Mesodermal cell (in vitro differentiated cells): ENCODE data around the gene TMEM259.
A peak's percentile ranks its signal among the peaks of the same experiment; 100 is the strongest.

Source experiments
- H3K27ac ChIP-seq: 2 replicates; pipeline ENCODE4 v1.7.0; 2013; ENCODE audit warnings: mild to moderate bottlenecking, low read depth, low read length, moderate library complexity; ENCODE audit not compliant: severe bottlenecking
- H3K36me3 ChIP-seq: 2 replicates; pipeline ENCODE4 v1.7.1; 2013; ENCODE audit warnings: mild to moderate bottlenecking, low read length, moderate library complexity; ENCODE audit not compliant: control insufficient read depth, insufficient read depth
- H3K4me1 ChIP-seq: one replicate; pipeline ENCODE4 v1.7.1; 2013; ENCODE audit warnings: mild to moderate bottlenecking, low read length; ENCODE audit not compliant: insufficient read depth, control insufficient read depth, poor library complexity, severe bottlenecking
- H3K4me3 ChIP-seq: 2 replicates; pipeline ENCODE4 v1.7.0; 2013; ENCODE audit warnings: low read length, control low read depth, mild to moderate bottlenecking; ENCODE audit not compliant: insufficient read depth, poor library complexity, severe bottlenecking; ENCODE audit errors: extremely low read depth
- H3K9me3 ChIP-seq: 2 replicates; pipeline ENCODE4 v1.7.1; 2013; ENCODE audit warnings: mild to moderate bottlenecking, low read length, moderate library complexity; ENCODE audit not compliant: control insufficient read depth
- WGBS, 2 experiments: methylation state at CpG; one replicate each; pipeline ENCODE4 v1.1.5; 2013; ENCODE audit warnings: missing lambda C conversion rate in 2 of 2; ENCODE audit not compliant: insufficient coverage in 2 of 2; 5-methylcytosine and 5-hydroxymethylcytosine counted together

The TMEM259 gene

DNA sequence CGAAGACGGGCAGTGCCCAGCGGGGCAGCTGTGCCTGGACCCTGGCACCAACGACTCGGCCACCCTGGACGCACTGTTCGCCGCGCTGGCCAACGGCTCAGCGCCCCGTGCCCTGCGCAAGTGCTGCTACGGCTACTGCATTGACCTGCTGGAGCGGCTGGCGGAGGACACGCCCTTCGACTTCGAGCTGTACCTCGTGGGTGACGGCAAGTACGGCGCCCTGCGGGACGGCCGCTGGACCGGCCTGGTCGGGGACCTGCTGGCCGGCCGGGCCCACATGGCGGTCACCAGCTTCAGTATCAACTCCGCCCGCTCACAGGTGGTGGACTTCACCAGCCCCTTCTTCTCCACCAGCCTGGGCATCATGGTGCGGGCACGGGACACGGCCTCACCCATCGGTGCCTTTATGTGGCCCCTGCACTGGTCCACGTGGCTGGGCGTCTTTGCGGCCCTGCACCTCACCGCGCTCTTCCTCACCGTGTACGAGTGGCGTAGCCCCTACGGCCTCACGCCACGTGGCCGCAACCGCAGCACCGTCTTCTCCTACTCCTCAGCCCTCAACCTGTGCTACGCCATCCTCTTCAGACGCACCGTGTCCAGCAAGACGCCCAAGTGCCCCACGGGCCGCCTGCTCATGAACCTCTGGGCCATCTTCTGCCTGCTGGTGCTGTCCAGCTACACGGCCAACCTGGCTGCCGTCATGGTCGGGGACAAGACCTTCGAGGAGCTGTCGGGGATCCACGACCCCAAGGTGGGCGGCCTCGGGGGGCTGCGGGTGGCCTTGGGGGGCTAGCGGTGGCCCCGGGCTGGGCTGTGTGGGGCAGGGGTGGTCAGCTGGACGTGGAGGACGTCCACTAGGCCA, 15.9 kb downstream of the TMEM259 start:
- H3K36me3 ChIP-seq, result peaks cover 6% of the 10 kb centered on the region
- no peaks in the 10 kb centered on the region for H3K9me3 ChIP-seq
- H3K4me1 ChIP-seq, result no peaks in the 10 kb centered on the region
- 93 to 94% methylated on average over 61 to 65 of the region's 70 CpGs for WGBS, 2 experiments
- no peak overlapping the region for H3K27ac ChIP-seq
- H3K4me3 ChIP-seq, result no peak overlapping the region

DNA sequence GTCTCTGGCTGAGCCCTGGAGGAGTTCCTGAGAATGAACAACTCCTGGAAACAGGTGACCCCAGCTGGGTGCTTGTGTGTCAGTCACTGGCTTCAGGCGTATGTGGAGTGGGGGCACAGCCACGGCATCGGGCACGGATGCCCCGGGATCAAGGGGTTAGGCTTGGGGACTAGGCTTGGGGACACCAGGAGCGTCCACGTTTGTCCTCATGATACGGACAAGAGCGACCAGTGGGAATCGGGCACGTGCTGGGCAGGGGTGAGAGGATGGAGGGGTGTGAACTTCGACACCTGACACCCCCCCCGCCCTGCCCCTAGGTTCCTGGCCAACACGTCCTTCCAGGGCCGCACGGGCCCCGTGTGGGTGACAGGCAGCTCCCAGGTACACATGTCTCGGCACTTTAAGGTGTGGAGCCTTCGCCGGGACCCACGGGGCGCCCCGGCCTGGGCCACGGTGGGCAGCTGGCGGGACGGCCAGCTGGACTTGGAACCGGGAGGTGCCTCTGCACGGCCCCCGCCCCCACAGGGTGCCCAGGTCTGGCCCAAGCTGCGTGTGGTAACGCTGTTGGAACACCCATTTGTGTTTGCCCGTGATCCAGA, 16.6 kb downstream of the TMEM259 start:
- no peak overlapping the region for H3K4me3 ChIP-seq
- H3K4me1 ChIP-seq, result no peaks in the 10 kb centered on the region
- no peaks in the 10 kb centered on the region for H3K36me3 ChIP-seq
- no peak overlapping the region for H3K27ac ChIP-seq
- WGBS, 2 experiments, result 86 to 88% methylated on average over 29 to 32 of the region's 32 CpGs
- no peaks in the 10 kb centered on the region for H3K9me3 ChIP-seq

DNA sequence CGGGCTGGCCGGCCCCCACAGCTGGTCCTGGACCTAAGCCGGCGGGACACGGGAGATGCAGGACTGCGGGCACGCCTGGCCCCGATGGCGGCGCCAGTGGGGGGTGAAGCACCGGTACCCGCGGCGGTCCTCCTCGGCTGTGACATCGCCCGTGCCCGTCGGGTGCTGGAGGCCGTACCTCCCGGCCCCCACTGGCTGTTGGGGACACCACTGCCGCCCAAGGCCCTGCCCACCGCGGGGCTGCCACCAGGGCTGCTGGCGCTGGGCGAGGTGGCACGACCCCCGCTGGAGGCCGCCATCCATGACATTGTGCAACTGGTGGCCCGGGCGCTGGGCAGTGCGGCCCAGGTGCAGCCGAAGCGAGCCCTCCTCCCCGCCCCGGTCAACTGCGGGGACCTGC, 17.6 kb downstream of the TMEM259 start:
- WGBS, 2 experiments, result 93 to 94% methylated on average over 33 to 37 of the region's 37 CpGs
- Histone ChIP-seq H3K27ac (no peak overlapping the region), H3K4me1 (no peaks in the 10 kb centered on the region), H3K36me3 (no peaks in the 10 kb centered on the region), H3K9me3 (no peaks in the 10 kb centered on the region), H3K4me3 (no peak overlapping the region)

DNA sequence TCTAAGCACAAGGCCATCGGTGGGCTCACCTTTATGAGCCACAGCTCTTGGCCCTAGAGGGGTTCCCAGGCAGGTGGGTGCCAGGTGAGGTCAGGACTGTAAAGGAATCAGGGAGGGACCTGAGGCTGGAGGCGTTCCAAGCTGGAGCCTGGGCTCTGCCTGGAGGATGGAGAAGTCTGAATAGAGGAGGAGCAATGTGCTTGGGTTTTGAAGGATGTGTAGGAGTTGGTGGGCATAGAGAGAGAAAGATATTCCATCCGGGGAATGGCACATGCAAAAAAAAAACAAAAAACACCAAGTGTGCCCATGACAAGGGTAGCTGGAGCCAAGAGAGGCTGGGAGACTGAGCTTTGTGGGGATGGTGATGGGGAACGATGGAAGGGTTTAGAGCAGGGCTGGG, 18.3 kb downstream of the TMEM259 start:
- Histone ChIP-seq H3K27ac (no peak overlapping the region), H3K4me3 (no peak overlapping the region), H3K36me3 (no peaks in the 10 kb centered on the region), H3K4me1 (no peaks in the 10 kb centered on the region), H3K9me3 (no peaks in the 10 kb centered on the region)
- 77 to 79% methylated on average over 3 to 4 of the region's 4 CpGs for WGBS, 2 experiments

DNA sequence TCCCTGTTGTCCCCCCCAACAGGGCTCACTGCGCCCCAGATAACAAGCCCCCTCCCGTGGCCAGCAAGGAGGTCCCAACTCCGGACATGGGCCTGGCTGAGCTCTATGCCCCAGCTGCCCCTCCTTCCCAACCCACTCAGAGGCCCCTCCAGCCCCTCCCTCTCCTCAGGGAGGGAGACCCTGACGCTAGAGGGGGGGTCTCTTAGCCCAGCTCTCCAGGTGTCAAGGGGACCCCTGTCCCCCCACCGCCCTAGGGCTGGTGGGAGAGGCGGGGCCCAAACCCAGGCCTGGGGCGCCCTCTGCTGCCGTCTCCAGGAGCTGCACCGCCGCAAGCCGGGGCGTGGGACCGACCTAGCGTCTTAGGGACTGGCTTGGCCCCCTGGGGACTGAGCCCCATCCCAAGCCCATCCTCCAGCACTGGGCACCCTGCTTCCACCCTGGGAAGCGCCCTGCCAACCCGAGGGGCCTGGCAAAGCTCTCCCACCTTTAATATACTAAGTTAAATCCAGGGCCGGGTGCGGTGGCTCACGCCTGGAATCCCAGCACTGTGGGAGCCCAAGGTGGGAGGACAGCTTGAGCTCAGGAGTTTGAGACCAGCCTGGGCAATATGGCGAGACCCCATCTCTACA, 19.3 kb downstream of the TMEM259 start:
- no peak overlapping the region for H3K4me3 ChIP-seq
- 1 to 5% methylated on average over 10 to 12 of the region's 20 CpGs for WGBS, 2 experiments

DNA sequence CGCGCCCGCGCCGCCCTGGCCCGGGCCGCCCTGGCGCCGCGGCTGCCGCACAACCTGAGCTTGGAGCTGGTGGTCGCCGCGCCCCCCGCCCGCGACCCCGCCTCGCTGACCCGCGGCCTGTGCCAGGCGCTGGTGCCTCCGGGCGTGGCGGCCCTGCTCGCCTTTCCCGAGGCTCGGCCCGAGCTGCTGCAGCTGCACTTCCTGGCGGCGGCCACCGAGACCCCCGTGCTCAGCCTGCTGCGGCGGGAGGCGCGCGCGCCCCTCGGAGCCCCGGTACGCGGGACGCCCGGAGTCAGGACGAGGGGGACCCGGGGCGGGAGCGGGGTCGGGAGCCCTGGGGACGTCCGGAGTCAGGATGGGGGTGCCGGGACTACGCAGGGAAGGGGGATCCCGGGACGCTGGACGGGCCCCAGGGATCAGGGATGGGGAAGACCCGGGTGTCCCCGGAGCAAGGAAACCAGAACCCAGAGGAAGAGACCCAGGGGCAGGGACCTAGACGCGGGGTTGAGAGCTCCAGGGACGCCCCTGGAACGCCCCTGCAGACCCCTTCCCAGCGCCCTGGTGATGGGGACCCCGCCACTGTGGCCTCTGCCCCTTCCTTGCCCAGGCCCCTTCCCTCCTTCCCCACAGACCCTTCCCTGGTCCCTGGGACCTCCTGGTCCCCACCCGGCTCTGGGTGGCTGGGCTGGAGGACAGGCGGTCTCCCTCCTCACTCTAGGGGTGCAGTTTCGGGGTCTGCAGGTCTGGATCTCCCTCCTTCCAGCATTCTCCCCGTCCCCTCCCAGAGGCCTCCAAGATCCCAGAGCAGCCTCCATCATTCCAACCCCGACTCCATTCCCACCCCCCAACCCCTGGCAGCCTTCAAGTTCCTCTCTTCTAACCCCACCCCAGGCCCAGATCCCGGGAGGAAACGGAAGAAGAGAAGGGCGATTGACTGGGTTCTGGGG, 20.1 kb downstream of the TMEM259 start:
- 5 to 11% methylated on average over 46 to 62 of the region's 73 CpGs for WGBS, 2 experiments
- no peaks in the 10 kb centered on the region for H3K36me3 ChIP-seq
- H3K27ac ChIP-seq, result no peak overlapping the region
- no peaks in the 10 kb centered on the region for H3K9me3 ChIP-seq
- H3K4me3 ChIP-seq, result peak overlapping the region; percentile 33
- no peaks in the 10 kb centered on the region for H3K4me1 ChIP-seq

More for the DNA sequence above, 19.3 kb downstream of the TMEM259 start:
- no peaks in the 10 kb centered on the region for H3K36me3 ChIP-seq
- H3K27ac ChIP-seq, result no peak overlapping the region
- H3K9me3 ChIP-seq, result no peaks in the 10 kb centered on the region
- no peaks in the 10 kb centered on the region for H3K4me1 ChIP-seq

DNA sequence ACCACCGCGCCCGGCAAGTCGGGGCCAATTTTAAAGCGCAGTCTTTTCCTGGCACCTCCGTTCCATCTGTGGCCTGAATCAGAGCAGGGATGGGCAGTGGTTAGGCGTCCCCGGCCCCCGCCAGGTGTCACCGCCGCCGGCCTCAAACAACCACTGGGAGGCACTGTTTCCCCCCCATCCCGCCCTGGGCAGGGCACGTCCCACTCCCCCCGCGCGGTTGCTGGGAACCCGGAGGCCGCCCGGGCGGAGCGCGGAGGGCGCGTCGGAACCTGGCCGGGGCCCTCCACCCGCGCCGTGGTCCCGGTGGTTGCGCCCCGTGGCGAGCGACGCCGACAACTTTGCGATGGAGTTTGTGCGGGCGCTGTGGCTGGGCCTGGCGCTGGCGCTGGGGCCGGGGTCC, 20.8 kb downstream of the TMEM259 start, which contains the start of gene GRIN3B:
Gene GRIN3B, plus strand, starts transcription at position 325 of the 400 bp plus-strand sequence. Its CDS starts 19 bp downstream, at position 344.
- Histone ChIP-seq H3K4me3 (peak within 1 kb of the TSS; percentile 33), H3K9me3 (no peaks in the 10 kb centered on the region), H3K36me3 (peaks cover under 1% of the 10 kb centered on the region), H3K4me1 (peaks cover 3% of the 10 kb centered on the region), H3K27ac (no peak within 1 kb of the TSS)
- 3 to 4% methylated on average over 28 to 36 of the region's 43 CpGs for WGBS, 2 experiments

DNA sequence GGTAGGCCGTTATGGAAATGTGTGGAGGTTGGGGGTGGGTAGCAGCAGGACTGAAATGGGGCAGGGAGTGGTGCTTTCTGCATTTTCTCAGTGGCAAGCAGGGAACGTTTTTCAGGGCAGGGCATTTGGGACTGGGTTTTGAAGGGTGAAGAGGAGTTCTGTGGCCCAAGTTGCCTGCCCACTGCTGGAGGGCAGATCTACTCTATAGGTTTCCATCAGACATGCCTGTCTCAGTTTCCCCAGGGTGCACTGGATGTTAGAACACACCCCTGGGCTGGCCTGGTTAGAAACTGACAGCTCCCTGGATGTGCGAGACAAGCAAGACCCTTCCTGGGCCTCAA, 21.6 kb downstream of the TMEM259 start:
- Histone ChIP-seq H3K4me3 (no peak overlapping the region), H3K36me3 (peaks cover 7% of the 10 kb centered on the region), H3K27ac (no peak overlapping the region), H3K9me3 (no peaks in the 10 kb centered on the region), H3K4me1 (peaks cover 3% of the 10 kb centered on the region)
- WGBS, 2 experiments, result 71 to 90% methylated on average over 2 to 3 of the region's 3 CpGs

DNA sequence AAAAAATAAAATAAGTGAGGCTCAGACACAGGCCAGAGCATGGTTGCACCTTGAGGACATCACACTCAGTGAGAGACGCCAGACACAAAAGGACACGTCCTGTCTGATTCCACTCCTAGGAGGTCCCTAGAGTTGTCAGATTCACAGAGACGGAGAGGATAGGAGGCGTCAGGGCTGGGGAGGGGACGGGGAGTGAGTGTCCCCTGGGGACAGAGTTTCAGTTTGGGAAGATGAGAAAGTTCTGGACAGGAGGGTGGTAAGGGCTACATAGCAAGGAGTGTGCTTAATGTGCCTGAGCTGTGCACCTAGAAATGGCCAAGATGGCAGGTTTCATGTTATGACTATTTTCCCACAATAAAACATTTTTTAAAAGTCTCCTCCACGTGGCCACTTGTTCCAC, 22.9 kb downstream of the TMEM259 start:
- no peak overlapping the region for H3K27ac ChIP-seq
- H3K4me3 ChIP-seq, result no peak overlapping the region
- 49 to 65% methylated on average over 5 to 6 of the region's 6 CpGs for WGBS, 2 experiments
- H3K4me1 ChIP-seq, result peaks cover 3% of the 10 kb centered on the region
- H3K36me3 ChIP-seq, result peaks cover 13% of the 10 kb centered on the region
- no peaks in the 10 kb centered on the region for H3K9me3 ChIP-seq
